Gastroesophageal sphincter (tissue), 3 donors: ENCODE data around the gene CSMD2.

Source experiments
- CTCF ChIP-seq, 4 experiments: fragments of 200-600 bp in 2 of 4; fragments of 450-650 bp in 2 of 4; sonication (generic) in 1 of 4; IDR thresholded peaks; one replicate each; pipeline ENCODE4 v1.5.1; 2017 to 2019; ENCODE audit warnings: antibody characterized with exemption in 4 of 4, mild to moderate bottlenecking in 2 of 4, moderate library complexity in 2 of 4
- POLR2A ChIP-seq, 2 donors: fragments of 450-650 bp; IDR thresholded peaks; one replicate each; pipeline ENCODE4 v1.6.1; 2017; ENCODE audit warnings: antibody characterized with exemption in 2 of 2, mild to moderate bottlenecking in 2 of 2, moderate library complexity in 1 of 2

GRCh38 chr1:33636209-33636608 is 528.8 kb downstream of the CSMD2 start:
- TF ChIP-seq CTCF (IDR thresholded peaks at IDR 0.05) (no peak), POLR2A (IDR thresholded peaks at IDR 0.05) (no peak)
